WI38 (cell line): ENCODE results near the gene GRAP2.

Experiments
- H3K4me3 ChIP-seq: 2 replicates; pipeline ENCODE4 v1.5.1; 2011; ENCODE audit warnings: low read depth, mild to moderate bottlenecking, control low read depth, low read length
- TF ChIP-seq, protein P1 (sequence below): IDR thresholded peaks from 2 replicates; pipeline ENCODE4 v1.5.1; 2012; ENCODE audit warnings: low read depth, mild to moderate bottlenecking, control low read depth, low read length

The GRAP2 gene

DNA sequence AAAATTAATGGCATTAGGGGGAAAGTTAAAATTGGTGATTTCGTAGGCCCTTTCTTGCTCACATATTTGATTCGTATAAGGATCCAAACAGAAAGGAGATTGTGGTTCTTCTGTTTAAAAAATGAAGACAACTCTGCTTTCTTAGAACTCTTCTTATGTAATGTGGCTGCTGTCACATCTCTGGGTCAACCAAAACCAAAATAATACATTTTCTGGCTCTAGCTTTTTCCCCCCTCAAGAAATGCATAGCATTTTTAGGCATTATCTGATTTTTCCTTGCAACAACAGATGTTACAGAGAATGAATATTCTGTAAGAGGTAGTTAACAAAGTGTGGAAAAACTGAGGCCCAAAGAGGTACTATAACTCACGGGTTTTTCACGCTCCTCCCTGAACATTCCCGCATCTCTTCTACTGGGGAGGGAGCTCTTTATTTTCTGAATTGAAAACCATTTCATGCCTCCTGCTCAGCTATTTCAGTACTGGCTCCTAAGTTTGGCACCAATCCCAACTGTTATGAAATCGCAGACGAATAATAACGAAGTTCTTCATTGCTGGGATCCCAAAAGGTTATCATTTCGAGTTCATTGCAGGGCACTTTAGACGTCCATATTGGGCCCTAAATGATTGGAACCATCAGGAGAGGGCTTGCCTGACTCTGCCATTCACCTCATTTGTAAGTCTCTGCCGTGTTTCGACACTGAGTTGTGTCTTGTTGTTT lies 17.1 kb downstream of the GRAP2 start:
- no peak overlapping the region for H3K4me3 ChIP-seq
- TF ChIP-seq, protein P1, sequence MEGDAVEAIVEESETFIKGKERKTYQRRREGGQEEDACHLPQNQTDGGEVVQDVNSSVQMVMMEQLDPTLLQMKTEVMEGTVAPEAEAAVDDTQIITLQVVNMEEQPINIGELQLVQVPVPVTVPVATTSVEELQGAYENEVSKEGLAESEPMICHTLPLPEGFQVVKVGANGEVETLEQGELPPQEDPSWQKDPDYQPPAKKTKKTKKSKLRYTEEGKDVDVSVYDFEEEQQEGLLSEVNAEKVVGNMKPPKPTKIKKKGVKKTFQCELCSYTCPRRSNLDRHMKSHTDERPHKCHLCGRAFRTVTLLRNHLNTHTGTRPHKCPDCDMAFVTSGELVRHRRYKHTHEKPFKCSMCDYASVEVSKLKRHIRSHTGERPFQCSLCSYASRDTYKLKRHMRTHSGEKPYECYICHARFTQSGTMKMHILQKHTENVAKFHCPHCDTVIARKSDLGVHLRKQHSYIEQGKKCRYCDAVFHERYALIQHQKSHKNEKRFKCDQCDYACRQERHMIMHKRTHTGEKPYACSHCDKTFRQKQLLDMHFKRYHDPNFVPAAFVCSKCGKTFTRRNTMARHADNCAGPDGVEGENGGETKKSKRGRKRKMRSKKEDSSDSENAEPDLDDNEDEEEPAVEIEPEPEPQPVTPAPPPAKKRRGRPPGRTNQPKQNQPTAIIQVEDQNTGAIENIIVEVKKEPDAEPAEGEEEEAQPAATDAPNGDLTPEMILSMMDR, result no peak

DNA sequence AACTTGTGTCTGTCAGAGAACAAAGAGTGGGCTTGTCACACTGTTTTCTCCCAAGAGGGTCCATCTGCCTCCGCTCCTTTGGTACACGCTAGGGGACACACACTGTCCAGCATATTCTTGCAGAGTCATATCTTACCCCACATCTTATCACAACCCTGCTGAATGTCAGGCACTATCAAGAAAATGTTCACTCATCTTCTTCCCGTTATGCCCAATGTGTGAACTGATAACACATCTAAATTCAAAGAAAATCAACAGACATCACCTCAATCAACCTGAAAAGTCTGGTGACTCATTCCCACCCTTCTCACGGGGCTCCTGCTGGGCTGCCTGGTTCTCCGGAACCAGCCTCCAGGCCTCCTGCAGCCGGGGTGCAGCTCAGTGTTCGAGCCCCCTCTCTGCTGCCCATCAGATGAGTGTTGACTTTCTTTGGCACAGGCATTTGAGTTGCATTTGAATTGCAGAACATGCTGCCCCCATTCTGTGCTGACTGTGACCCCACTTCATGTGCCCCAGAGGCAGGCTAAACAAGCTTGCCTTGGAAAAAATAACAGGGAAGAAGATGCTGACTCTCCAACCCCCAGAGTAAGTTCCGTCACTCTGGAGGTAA lies 19.4 kb downstream of the GRAP2 start:
- TF ChIP-seq, protein P1, result no peak

DNA sequence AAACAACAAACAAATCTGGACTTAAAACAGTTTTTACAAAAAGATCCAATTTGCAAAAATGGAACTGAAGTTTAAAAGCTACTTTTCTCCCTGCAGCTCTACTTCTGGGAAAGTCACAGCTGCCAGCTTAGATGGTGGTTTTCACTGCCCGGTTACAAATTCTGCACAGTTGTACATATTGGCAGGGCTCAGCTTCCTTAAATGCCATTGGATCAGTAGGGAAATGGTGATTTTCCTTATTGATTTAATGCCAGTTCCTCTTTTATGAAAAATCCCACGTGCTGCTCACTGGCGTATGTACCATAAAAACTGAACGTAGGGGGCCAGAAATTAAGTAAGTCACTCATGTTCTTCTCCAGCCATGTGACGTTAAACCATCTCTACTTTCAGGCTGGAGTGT lies 22.8 kb downstream of the GRAP2 start:
- H3K4me3 ChIP-seq, result no peak overlapping the region
- TF ChIP-seq, protein P1, result no peak

More for the DNA sequence above, 19.4 kb downstream of the GRAP2 start:
- H3K4me3 ChIP-seq, result no peak overlapping the region

DNA sequence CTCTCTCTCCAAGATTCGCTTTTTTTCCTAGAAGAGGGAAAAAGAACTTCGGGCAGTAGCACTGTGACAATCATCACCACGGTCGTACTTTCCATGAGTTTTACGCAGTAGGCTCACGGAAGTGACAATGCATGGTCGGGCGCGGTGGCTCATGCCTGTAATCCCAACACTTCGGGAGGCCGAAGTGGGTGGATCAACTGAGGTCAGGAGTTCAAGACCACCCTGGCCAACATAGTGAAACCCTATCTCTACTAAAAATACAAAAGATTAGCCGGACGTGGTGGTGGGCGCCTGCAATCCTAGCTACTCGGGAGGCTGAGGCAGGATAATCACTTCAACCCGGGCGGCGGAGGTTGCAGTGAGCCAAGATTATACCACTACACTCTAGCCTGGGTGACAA lies 23.4 kb downstream of the GRAP2 start:
- TF ChIP-seq, protein P1, result no peak
- H3K4me3 ChIP-seq, result no peak overlapping the region

DNA sequence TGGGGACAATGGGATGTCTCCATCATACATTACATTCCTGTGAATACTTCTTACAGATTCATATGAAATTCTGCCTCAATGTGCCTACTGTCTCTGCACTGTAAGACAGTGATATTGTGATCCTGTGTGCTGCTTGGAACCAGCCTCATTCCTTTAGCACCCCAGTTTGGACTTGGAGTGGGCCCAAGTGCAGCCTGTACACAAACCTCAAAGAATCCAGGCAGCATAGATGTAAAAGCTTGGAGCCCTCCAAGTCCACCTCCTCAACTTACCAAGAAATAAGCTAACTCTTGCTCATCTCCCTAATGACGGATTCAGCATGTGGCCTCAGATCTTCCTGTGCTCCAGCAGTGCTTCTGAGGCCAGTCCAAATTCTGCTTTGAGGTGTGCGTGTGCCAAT lies 24.4 kb downstream of the GRAP2 start:
- TF ChIP-seq, protein P1, result no peak
- no peak overlapping the region for H3K4me3 ChIP-seq

GRCh38 chr22:39925909-39926679 lies 25.2 kb downstream of the GRAP2 start:
- TF ChIP-seq, protein P1, result no peak
- no peak overlapping the region for H3K4me3 ChIP-seq

- no peak overlapping the region for H3K4me3 ChIP-seq
- TF ChIP-seq, protein P1, result no peak
Observed at GRCh38 chr22:39926753-39927152, 25.9 kb downstream of the GRAP2 start.
